CD4-positive, alpha-beta T cell treated with Interleukin-4 for 1 hour (primary cell): Measurements from ENCODE around the gene ZNF598.

ENCODE experiments used
- DNase-seq, 2 donors: peaks; one replicate each; pipeline ENCODE4 v3.0.0-alpha.2; 2020 to 2022

The ZNF598 gene

DNA sequence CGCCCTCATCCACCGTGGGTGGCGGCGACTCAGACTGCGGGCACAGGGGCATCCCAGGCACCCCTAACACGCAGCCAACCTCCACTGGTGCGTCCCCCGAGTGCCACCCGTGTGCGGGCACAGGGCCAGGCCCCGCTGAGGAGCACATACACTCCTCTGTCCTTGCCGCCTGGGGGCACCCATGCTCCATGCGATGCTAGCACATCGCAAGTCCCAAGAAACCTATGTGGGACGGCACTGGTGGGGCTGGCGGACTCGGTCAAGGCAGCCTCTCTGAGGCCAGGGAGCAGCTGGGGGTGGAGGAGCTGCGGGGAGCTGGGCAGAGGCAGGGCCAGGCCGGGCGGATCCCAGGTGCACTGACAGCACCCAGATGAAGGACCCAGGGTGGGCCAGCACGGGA is 4.0 kb downstream of the ZNF598 start:
- no peak for DNase-seq

DNA sequence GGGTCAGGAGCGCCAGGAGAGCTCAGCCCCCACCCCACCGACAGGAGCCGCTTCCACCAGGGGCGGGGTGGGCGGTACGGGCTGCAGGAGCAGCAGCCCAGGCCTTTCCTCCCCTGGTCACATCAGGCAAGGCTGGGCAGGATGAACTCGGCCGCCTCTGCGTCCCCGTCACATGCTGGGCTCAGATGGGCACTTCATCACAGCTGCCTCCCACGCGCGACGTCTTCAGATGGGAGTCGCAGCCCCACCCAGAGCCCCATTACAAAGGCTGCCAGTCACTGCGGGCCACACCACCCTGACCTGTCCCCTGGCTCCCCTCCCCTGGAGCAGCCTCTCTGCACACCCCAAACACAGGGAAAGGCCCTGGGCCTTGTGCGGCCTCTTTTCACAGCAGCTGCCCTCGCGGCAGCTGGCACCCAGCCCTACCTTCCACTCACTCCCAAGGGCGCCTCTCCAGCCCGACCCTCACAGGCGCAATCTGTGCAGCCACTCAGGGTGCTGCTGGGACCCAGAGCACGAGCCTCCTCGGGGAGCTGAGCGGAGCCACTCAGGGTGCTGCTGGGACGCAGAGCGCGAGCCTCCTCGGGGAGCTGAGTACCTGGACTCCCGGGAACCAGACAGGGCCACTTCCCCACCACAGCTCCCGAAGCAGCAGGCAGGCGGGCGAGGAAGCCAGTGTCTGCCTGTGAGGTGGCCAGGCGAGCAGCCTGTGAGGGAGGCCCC is 4.7 kb downstream of the ZNF598 start:
- no peak for DNase-seq

DNA sequence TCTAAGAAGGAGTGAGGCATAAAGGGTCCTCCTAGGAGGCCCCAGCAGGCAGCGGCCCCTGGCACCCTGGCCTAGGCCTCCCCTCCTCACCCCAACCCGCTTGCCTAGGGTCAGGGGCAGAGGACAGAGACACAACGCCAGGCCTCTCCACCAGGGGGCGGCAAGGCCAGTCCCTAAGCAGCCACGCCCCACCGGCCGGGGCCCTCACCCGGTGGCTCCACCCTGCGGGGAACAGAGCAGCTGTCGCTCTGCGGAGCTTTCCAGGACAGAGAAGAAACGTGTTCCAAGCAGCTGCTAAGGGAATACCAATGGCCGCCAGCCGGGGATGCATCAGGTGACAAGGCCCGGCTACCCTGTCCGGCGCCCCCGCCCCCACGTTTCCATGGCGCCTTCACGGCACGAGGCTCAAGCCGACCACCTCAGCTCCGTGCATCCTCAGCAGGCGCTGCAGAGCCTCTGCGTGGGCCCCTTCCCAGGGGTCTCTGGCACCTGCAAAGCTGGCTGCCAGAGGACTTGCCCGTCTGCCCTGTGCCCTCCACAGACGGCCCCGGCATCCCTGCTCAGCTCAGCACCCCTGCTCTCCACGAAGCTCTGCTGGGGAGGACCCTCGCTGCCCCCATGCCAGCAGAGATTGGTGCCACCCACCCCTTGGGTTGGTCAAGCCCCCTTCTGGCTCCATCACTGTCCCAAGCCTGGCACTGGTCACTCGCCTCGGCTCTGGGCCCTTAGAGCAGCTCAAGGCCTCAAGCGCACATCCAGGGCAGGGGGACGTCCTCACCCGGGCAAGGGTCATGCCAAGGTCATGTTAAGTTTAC is 5.6 kb downstream of the ZNF598 start:
- DNase-seq: peak; percentile 86 to 87

DNA sequence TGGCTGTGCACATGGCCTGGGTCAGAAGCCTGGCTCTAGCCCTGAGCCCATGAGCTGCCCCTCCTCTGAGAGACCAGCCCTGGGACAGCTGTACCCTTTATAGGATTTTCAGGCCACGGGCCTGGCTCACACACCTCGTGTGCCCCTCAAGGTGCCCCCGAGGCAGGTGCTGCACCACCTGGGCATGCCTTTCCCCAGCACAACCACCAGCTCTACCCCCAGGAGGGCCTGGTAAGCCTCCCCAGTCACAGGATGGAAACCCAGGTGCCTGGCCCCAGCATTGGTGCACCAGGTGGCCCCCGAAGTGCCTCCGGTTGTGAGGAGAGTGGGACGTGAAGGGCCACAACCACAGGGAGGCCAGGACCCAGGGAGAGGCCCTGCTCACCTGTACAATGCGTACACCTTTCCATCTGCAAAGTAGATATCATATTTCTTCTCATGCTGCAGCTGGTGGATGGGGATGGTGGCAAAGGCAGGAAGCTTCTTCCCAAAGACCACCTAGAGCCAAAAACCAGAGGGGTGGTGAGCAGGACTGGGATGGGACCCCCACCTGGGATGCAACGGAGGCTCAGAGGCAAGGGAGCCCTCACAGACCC is 6.3 kb downstream of the ZNF598 start:
- no peak for DNase-seq

DNA sequence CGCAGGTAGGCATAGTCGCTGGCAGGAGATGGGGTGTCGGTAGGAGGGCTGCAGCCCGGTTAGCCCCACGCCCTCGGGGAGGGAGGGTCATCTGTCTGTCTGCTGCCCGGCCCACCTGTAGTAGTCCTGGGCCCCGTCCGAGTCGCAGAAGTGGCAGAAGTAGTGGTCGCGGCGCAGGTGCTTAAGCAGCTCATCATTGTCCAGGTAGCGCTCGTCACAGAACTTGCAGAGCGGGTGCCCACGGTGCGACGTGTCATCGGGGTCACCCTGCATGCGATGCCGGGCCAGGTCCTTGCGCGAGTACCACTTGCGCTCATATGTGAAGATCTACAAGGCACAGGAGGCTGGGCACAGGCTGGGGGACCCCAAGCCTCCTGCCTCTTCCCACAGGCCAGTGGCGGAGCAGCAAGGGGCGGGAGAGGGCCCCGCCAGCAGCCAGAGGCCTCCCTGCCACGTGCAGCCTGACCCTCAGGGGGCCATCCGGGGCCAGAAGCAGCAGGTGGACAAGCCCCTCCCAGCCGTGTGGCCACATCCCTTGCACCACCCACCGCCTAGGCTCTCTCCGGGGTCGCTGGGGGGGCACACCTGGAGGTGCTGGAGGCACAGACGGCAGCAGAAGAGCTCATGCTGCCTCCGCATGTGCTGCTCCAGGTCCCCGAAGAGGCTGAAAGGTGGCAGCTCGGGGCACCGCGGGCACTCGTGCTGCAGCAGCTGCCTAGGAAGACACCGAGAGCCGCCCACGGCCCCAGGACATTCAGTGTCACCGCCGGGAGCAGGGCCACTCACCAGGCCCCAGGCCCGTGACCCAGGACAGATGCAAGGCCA is 7.0 kb downstream of the ZNF598 start:
- DNase-seq: no peak

DNA sequence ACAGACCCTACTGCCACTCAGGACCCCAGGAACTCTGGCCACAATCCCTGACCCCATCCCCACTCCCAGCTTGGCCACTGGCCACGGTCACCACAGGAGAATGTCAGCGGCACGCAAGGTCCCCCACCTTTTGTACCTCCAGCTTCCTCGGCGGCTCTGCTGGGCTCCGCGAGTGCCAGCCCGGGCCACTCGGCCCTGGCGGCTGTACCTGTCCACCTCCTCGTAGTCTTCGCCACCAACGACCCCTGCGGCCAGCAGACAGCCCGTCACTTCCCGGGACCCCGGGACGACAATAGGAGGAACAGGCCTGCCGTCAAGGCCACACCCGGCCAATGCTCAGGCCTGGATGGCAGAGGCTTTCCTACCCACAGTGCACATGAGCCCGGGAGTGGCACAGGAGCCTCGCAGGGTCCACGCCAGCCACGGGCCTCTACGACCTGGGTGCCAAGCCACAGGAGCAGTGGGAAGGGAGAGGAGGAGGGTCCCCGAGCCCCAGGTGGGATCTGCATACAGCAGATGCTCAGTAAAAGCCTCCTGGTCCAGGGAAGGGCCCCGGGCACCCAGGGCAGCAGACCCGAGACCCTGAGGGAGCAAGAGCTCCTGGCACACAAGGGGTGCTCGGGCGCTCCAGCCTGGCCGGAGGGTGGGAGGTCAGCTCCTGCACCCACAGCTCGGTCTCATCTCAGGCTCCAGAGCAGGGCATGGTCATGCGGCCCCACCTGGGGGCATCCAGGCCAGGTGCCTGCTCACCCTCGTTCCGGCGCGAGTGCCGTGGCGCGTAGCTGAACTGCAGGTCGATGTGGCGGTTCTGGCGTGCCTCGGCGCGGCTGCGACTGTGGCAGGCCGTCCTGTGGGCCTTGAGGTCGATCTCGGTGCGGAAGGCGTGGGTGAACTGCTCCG is 7.9 kb downstream of the ZNF598 start:
- DNase-seq: no peak

DNA sequence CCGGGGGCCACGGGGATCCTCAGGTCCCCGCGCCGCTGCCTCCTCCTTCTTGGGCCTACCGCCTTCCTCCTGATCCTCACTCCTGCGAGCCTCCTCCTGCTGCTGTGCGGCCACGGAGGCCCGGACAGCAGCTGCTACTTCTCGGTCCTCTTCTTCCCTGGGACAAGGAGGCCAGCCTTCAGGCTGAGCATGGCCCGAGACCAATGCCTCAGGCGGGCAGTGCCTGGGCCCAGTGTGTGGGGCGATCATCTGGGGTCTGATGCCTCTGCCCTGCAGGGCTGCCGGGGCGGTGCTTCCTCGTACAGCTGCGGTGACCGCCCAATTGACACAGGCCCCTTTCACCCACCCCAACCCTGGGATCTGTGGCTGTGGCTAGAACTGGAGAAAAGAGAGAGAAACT is 8.6 kb downstream of the ZNF598 start:
- DNase-seq: no peak

DNA sequence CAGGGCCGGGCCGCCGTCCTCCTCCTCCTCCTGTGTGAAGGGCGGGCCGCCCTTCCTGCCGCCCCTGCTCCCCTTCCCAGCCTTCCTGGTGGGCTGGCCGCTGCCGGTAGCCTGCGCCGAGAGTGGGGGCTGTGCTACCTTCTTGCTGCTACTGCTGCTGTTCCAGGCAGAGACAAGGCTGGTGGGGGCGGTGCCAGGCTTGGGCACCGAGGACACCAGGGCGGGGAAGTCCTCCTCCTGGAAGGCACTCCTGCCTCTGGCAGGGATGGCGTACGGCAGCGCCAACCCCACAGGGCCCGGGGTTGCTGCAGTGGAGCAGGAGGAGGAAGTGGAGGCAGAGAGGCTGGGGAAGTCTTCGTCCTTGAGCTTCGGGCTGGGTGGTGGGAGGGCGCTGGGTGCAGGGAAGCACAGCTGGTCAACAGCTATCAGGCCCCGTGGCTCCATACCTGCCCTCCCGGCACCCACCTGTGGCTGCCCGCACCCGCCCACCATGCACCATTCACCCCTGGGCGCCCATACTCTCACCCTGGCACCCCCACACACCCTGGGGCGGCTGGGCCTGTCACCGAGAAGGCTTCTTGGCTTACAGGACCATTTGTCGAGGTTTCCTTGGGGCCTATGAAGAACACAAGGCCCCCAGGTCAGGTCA is 9.6 kb downstream of the ZNF598 start:
- DNase-seq: no peak

DNA sequence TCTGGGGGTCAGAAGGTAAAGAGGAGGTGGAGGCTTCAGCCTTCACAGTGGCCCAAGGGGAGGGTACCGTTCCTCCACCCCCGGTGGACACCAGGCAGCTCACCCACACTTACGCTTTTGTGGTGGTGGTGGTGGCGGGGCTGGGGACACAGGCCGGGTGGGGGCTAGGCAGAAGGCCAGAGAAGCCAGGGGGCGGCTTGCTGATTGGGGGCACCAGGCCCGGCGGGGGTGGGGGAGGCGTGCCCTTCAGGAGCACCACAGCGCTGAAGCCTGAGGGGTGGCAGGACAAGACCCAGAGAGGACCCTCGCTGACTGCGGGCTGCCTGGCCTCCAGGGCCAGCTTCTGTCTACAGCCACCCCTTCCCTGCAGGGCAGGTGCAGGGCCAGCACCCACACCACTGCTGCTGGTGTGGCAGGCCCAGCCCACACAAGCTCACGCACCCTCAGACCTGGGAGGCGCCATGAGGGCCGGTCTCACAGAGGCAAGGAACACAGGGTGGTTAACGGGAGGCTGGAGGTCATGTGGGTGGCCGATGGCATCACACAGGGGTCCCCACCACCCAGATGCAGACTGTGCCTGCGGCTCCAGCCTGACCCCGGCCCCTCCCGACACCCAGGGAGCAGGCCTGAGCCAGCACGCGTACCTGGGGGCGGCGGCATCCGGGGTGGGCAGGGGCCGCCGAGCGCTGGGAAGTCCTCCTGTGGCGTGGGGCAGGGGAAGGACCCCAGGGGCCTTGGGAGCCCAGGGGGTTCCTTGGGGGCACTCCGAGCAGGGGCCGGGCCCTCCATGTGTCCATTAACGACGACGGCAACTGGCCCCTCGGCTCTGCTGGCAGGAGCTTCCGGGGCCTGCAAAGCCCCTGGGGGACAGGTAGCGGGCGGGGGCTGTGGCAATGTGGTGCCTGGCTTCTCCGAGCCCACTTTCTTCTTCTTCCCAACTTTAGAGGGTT is 10.5 kb downstream of the ZNF598 start:
- no peak for DNase-seq

DNA sequence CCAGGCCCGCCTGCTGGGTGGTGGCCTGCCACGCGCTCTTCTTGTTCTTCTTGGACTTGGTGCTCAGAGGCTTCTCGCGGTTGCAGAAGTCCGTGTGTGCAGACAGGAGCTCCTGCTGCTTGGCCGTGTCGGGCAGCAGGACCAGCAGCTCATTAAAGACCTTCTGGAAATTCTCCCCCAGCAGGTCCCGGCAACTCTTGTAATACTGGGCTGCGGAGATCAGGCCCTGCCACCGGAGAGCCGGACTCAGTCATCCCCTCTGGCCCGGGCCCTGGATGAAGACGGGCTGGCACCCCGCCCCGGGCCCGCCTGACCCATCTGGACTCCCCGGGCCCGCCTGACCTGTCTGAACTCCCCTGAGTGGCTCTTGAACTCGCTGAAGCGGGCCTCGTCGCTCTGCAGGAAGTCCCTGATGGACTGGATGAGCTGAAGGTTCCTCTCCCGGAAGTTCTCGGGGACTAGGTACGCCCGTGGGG is 11.2 kb downstream of the ZNF598 start:
- no peak for DNase-seq

DNA sequence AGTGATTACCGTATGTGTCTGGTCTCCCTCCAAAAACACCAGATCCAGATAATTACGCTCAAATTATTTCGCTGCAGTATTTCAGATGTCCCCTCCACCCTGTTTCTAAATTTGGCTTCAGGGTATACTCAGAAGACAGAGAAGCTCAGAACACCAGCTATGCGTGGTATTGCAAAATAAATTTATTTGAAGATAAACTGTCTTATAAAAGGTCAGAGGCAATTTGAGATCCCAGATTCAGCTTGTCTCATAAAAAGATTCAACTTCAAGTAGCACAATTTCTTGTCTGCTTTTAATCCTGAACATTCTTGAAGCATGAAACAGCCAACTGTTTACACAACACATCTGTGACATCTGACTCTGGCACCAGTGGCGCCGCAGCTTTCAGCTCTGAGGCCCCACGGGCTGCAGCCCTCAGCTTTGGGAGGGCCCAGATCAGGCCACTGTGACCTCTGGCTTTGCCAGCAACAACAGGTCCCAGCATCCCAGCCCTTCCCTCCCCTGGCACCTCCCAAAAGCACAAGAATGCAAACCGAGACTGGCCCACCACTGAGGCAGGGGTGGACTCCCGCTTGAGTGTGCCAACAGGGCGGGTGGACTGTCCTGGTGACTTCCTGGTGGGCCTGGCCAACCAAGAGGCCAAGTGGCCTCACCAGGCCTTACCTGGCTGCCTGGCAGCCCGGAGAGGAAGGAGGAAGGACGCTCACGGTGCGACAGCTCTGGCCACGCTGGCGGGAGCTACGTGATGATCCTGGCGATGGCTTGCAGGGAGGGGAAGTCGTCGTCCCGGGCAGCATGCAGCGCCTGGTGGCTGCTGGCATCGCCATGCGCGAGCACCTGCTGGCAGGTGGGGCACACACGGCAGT is 11.9 kb downstream of the ZNF598 start:
- no peak for DNase-seq

DNA sequence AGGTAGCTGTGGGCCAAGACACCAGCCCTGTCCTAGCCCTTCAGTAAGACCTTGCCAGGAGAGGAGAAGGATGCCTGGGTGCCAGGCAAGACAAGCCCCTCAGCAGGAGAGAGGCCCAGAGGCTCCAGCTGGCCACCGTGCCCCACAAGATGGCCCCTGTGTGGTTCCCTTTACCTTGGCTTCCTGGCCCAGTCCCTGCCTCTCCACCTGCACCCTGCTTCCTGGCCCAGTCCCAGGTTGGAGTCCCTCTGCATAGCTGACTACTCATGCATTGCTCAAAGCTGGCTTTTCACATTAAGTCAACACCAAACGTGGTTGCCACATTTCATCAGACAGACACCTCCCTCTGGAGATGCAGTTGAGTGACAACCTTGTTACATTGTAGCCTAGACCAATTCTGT is 15.9 kb downstream of the ZNF598 start:
- DNase-seq: no peak

DNA sequence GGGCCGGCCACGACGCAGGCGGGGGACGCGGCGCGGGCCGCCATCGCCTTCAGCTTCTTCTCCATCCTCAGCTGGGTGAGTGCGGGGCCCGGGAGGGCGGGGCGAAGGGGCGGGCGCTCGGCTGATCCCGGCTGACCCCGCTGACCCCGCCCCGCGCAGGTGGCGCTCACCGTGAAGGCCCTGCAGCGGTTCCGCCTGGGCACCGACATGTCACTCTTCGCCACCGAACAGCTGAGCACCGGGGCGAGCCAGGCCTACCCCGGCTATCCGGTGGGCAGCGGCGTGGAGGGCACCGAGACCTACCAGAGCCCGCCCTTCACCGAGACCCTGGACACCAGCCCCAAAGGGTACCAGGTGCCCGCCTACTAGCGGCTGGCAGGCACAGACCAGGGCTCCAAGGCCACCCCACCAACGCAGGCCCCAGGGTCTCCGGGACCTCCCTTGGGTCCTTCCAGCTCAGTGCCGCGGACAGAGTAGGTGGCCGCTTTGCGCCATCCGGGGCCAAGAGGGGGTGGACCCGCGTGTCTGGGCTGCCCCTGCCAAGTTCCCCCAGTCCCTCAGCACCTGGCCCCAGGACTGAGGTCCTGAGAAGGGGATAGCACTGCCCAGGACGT is 16.8 kb downstream of the ZNF598 start:
- DNase-seq: no peak

DNA sequence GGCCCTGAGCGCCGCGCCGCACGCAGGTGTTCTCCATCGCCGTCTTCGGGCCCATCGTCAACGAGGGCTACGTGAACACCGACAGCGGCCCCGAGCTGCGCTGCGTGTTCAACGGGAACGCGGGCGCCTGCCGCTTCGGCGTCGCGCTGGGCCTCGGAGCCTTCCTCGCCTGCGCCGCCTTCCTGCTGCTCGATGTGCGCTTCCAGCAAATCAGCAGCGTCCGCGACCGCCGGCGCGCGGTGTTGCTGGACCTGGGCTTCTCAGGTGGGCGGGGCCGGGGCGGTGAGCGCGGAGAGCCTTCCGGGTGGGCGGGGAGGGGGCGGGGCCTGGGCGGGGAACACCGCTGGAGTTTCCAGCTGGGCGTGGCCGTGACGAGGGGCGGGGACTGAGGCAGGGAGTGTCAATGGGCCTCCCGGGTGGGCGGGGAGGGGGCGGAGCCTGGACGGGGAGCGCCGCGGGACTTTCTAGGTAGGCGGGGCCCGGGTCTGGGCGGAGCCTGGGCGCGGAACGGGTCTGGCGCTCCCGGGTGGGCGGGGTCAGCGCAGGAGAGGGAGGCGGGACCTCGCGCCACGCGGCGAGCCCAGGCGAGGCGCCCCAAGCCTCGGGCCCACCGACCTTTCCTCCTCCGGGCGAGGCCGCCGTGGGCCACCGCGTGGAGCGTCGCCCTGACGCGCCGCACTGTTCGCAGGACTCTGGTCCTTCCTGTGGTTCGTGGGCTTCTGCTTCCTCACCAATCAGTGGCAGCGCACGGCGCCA is 17.5 kb downstream of the ZNF598 start:
- DNase-seq: peak; percentile 97 to 98

DNA sequence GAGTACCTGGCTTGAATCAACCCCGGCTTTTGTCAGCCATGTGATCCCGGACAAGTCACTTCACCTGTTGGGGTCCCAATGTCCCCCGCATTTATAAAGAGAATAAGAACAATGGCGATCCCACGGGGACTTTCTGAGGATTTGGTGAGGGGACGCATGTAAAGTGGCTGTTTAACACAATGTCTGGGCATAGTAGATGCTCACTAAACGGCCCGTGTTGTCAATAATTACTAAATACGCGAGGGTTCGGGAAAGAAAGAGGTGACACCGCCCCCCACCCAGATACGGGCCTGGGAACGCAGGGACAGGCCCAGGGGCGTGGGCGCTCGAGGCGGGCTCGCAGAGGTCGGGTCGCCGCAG is 18.1 kb downstream of the ZNF598 start:
- no peak for DNase-seq

DNA sequence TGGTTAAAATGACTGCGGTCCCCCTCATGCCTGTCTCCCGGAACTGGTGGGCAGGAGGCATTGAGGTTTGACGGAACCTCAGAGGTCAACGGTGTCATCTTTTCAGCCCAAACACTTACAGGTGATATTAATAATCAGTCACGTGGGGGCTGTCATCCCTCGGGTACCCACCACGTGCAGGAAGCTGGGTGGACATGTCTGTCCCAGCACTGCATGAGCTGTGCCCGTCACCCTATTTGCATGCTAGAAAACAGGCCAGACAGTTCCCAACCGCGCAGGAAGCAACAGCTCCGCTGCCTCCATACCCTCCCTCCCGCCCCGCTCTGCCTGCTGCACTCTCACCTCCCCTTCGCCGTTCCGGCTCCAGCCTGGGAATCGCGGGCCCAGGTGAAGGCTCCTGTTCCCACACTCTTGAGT is 18.5 kb downstream of the ZNF598 start:
- DNase-seq: peak; percentile 68 to 80

DNA sequence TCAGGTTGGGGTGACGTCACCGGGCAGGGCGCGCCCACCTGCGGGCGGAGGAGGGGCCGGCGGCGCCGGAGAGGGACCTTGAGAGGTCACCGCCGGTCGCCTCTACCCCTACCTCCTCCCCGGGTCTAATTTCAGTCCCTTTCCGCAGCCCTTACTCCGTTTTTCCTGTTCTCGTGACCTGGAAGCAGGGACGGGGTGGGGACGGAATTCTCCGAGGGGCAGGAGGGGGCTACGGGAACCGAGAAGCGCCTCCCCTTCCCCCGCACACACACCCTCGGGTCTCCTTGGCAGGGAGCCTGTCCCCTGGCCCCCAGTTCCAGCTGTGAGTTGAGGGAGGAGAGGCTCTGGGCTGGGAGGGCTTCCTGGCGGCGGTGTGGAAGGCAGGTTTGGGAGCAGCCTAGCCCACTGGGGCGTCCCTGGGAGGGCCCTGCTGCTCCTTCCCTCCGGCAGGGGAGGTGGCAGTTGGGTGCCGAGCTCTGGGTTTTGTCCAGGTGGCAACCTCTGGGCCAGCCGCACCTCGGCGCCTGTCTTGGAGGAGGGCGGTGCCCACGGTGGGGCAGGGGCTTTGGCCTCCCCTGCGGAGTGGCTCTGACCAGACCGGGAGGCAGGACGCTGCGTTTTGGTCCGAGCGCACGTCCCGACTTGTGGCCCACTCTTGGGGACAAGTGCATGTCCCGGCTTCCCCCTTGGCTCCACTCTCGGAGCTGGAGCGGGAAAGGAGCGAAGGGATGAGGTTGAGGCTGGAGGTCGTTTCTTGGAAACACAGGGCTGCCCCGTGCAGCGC is 19.1 kb downstream of the ZNF598 start:
- peak; percentile 59 to 63 for DNase-seq
